Ishikawa (cell line): ENCODE results near the gene CSPG4.

Source experiments
- CEBPB ChIP-seq: IDR thresholded peaks from 2 replicates; pipeline ENCODE4 v1.6.1; 2012
- CREB1 ChIP-seq: IDR thresholded peaks from 2 replicates; pipeline ENCODE4 v1.6.1; 2012; ENCODE audit warnings: low read depth
- EGR1 ChIP-seq: IDR thresholded peaks from 2 replicates; pipeline ENCODE4 v1.6.1; 2012
- EP300 ChIP-seq: IDR thresholded peaks from 2 replicates; pipeline ENCODE4 v1.6.1; 2012; ENCODE audit warnings: borderline replicate concordance
- FOXM1 ChIP-seq: IDR thresholded peaks from 2 replicates; pipeline ENCODE4 v1.6.1; 2012; ENCODE audit warnings: low read depth, borderline replicate concordance
- NFIC ChIP-seq: IDR thresholded peaks from 2 replicates; pipeline ENCODE4 v1.6.1; 2012
- RAD21 ChIP-seq: IDR thresholded peaks from 2 replicates; pipeline ENCODE4 v1.6.1; 2012; ENCODE audit warnings: low read depth
- REST ChIP-seq: IDR thresholded peaks from 2 replicates; pipeline ENCODE4 v1.6.1; 2012; ENCODE audit warnings: low read depth, mild to moderate bottlenecking
- TAF1 ChIP-seq: IDR thresholded peaks from 2 replicates; pipeline ENCODE4 v1.6.1; 2012; ENCODE audit warnings: low read depth, mild to moderate bottlenecking
- TCF12 ChIP-seq: IDR thresholded peaks from 2 replicates; pipeline ENCODE4 v1.6.1; 2012; ENCODE audit warnings: low read depth
- TEAD4 ChIP-seq: IDR thresholded peaks from 2 replicates; pipeline ENCODE4 v1.6.1; 2012
- USF1 ChIP-seq: IDR thresholded peaks from 2 replicates; pipeline ENCODE4 v1.6.1; 2012
- YY1 ChIP-seq: IDR thresholded peaks from 2 replicates; pipeline ENCODE4 v1.6.1; 2012; ENCODE audit warnings: low read depth
- ZBTB7A ChIP-seq: IDR thresholded peaks from 2 replicates; pipeline ENCODE4 v1.6.1; 2012; ENCODE audit warnings: low read depth
- TF ChIP-seq, protein P1 (sequence below): IDR thresholded peaks from 2 replicates; pipeline ENCODE4 v1.6.1; 2012

CSPG4 gene

DNA sequence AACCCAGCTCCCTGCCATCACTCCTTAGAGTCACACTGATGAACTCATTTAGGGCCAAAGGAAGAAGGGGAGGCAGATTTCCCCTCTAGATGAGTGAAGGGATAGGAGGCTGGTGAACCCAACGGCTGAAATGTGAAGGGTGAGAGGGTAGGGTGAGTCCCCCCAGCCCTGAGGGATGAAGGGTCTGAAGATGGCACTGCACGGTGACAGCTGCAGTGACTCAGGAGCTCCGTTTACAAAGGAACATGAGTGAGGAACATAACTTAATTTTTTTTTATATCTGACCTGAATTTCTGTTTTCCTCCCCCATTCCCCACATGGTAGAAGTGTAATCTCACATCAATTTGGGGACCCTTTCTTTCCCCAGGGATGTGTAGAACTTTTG, 50.9 kb downstream of the CSPG4 start:
- TF ChIP-seq USF1 (no peak), EP300 (no peak), TCF12 (no peak), TAF1 (no peak), TEAD4 (no peak), CEBPB (no peak), EGR1 (no peak), NFIC (no peak), REST (no peak), FOXM1 (no peak), CREB1 (no peak)
- TF ChIP-seq, protein P1, sequence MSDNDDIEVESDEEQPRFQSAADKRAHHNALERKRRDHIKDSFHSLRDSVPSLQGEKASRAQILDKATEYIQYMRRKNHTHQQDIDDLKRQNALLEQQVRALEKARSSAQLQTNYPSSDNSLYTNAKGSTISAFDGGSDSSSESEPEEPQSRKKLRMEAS, result no peak

GRCh38 chr15:75661100-75661755, 51.4 kb downstream of the CSPG4 start:
- no peak; the same call in 1 of the 2 replicates for TF ChIP-seq NFIC
- TF ChIP-seq CEBPB, result no peak
- peak; percentile 60; the same call in 1 of the 2 replicates for TF ChIP-seq TAF1
- TF ChIP-seq EP300, result no peak
- TF ChIP-seq FOXM1, result no peak
- no peak for TF ChIP-seq REST
- TF ChIP-seq TCF12, result no peak
- no peak; the same call in 1 of the 2 replicates for TF ChIP-seq RAD21
- no peak for TF ChIP-seq CREB1
- TF ChIP-seq EGR1, result no peak
- peak; percentile 80 for TF ChIP-seq TEAD4
- no peak for TF ChIP-seq USF1
- no peak for TF ChIP-seq ZBTB7A
- TF ChIP-seq YY1, result peak; percentile 6; the same call in 1 of the 2 replicates
- TF ChIP-seq, protein P1, result peak; percentile 77

DNA sequence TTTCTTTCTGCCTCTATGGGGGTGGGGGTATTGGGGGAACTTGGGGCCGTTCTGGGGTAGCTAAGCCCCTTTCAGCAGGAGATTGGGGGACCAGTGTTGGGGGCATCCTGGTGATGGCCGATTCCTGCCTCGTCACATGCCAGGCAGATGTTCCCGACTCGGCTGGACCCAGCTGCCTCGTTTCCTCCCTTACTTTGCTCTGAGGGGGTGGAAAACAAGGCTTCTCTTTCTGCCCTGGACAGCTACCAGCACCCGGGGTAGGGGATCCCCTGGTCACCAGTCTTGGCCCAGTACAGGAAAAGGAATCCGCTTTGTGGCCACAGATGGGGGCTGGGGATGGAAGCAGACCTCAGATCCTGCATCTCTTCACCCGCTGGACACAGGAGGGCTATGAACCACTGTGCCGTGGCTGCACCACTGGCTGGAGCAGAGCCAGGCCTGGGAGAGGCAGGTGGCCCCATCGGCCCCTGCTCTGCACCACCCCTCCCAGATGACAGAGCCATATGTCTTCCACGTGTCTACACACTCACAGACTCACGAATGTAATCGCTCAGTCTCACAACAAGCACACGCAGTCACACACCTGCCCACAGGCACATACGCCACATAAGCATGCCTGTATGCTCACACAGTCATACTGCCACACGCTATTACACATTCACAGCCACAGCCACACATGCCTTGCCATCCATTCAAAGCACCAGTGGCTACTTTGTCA, 52.6 kb downstream of the CSPG4 start:
- TF ChIP-seq EP300 (no peak), CEBPB (no peak), TEAD4 (no peak), REST (no peak), FOXM1 (no peak), TCF12 (no peak), TAF1 (no peak), ZBTB7A (no peak), RAD21 (no peak), YY1 (no peak), CREB1 (no peak), USF1 (no peak), NFIC (no peak), EGR1 (no peak)
- TF ChIP-seq, protein P1, result no peak
